IPS-15b (cell line): ENCODE data around the gene SPPL2A.

Experiments
- H3K27me3 ChIP-seq: one replicate; pipeline ENCODE4 v1.6.1; 2013; ENCODE audit warnings: low read length; ENCODE audit not compliant: control insufficient read depth, insufficient read depth
- H3K36me3 ChIP-seq: one replicate; pipeline ENCODE4 v1.6.1; 2013; ENCODE audit warnings: low read length; ENCODE audit not compliant: control insufficient read depth, insufficient read depth
- H3K4me1 ChIP-seq: one replicate; pipeline ENCODE4 v1.6.1; 2013; ENCODE audit warnings: mild to moderate bottlenecking, low read length; ENCODE audit not compliant: control insufficient read depth, insufficient read depth
- H3K4me3 ChIP-seq: one replicate; pipeline ENCODE4 v1.5.1; 2013; ENCODE audit warnings: low read depth, low read length
- H3K9ac ChIP-seq: one replicate; pipeline ENCODE4 v1.6.1; 2013; ENCODE audit warnings: low read depth, mild to moderate bottlenecking, low read length
- H3K9me3 ChIP-seq: one replicate; pipeline ENCODE4 v1.6.1; 2013; ENCODE audit warnings: mild to moderate bottlenecking, low read length; ENCODE audit not compliant: control insufficient read depth, insufficient read depth

SPPL2A gene

GRCh38 chr15:50685191-50685975 lies 80.1 kb downstream of the SPPL2A start:
- Histone ChIP-seq H3K9me3 (no peaks in the 10 kb centered on the region), H3K9ac (peak overlapping the region; percentile 96), H3K4me1 (no peaks in the 10 kb centered on the region), H3K4me3 (peak overlapping the region; percentile 93), H3K27me3 (no peaks in the 10 kb centered on the region), H3K36me3 (no peaks in the 10 kb centered on the region)

DNA sequence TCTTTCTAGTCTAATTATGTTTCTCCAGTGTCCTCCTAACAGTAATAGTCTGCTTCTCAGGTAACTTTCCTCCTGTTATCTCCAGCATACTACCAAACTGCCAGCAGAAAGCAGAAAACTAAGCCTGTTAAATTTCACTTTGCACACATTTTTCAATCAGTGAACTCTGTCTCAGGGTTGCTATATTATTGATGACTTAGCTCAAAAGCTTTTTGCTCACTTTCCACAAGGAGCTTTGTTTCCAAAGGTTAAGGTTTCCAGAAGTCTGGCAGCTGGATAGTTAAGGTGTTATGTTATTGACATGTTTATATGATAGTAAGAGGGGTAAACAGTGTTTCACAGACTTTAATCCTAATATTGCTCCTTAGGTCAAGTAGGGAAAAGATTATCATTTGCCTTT lies 84.0 kb downstream of the SPPL2A start:
- no peaks in the 10 kb centered on the region for H3K27me3 ChIP-seq
- H3K9me3 ChIP-seq, result no peaks in the 10 kb centered on the region
- no peaks in the 10 kb centered on the region for H3K4me1 ChIP-seq
- no peak overlapping the region for H3K9ac ChIP-seq
- no peaks in the 10 kb centered on the region for H3K36me3 ChIP-seq
- H3K4me3 ChIP-seq, result no peak overlapping the region

GRCh38 chr15:50676799-50677483 lies 88.6 kb downstream of the SPPL2A start:
- Histone ChIP-seq H3K9me3 (no peaks in the 10 kb centered on the region), H3K4me3 (no peak overlapping the region), H3K4me1 (no peaks in the 10 kb centered on the region), H3K27me3 (no peaks in the 10 kb centered on the region), H3K9ac (no peak overlapping the region), H3K36me3 (no peaks in the 10 kb centered on the region)

GRCh38 chr15:50675535-50676144 lies 89.9 kb downstream of the SPPL2A start:
- no peaks in the 10 kb centered on the region for H3K36me3 ChIP-seq
- H3K9ac ChIP-seq, result no peak overlapping the region
- H3K4me3 ChIP-seq, result no peak overlapping the region
- H3K27me3 ChIP-seq, result no peaks in the 10 kb centered on the region
- H3K4me1 ChIP-seq, result no peaks in the 10 kb centered on the region
- no peaks in the 10 kb centered on the region for H3K9me3 ChIP-seq

- H3K9ac ChIP-seq, result no peak overlapping the region
- H3K9me3 ChIP-seq, result no peaks in the 10 kb centered on the region
- no peak overlapping the region for H3K4me3 ChIP-seq
- H3K4me1 ChIP-seq, result no peaks in the 10 kb centered on the region
- H3K27me3 ChIP-seq, result no peaks in the 10 kb centered on the region
- peaks cover 5% of the 10 kb centered on the region for H3K36me3 ChIP-seq
Observed at GRCh38 chr15:50670115-50670514, 95.4 kb downstream of the SPPL2A start.

GRCh38 chr15:50669611-50670010 lies 95.9 kb downstream of the SPPL2A start:
- Histone ChIP-seq H3K27me3 (no peaks in the 10 kb centered on the region), H3K9ac (no peak overlapping the region), H3K4me3 (no peak overlapping the region), H3K36me3 (peaks cover 5% of the 10 kb centered on the region), H3K4me1 (no peaks in the 10 kb centered on the region), H3K9me3 (no peaks in the 10 kb centered on the region)

DNA sequence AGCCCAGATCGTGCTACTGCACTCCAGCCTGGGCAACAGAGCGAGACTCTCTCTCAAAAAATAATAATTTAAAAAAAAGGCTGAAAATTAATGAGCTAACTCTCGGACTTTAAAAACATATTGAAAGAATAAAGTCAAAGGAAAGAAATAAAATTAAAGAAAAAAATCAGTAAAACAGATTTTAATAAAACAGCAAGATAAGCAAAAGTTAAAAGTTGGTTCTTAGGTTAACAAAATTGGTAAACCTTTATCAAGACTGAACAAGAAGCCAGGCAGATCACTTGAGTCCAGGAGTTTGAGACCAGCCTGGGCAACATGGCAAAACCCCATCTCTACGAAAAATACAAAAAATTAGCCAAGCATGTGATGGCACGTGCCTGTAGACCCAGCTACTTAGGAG lies 99.6 kb downstream of the SPPL2A start:
- Histone ChIP-seq H3K9me3 (no peaks in the 10 kb centered on the region), H3K4me1 (no peaks in the 10 kb centered on the region), H3K27me3 (no peaks in the 10 kb centered on the region), H3K9ac (no peak overlapping the region), H3K4me3 (no peak overlapping the region), H3K36me3 (peaks cover 5% of the 10 kb centered on the region)

DNA sequence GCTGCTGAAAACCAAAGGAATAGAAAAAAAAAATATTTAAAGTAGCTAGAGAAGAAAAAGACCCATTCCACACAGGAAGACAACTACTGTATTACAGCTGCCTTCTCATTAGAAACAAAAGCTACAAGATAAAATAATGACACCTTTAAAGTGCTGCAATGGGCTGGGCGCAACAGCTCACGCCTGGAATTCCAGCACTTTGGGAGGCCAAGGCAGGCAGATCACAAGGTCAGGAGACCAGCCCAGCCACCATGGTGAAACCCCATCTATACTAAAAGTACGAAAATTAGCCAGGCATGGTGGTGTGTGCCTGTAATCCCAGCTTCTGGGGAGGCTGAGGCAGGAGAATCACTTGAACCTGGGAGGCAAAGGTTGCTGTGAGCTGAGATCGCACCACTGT lies 110.0 kb downstream of the SPPL2A start:
- Histone ChIP-seq H3K4me1 (no peaks in the 10 kb centered on the region), H3K4me3 (no peak overlapping the region), H3K9me3 (no peaks in the 10 kb centered on the region), H3K36me3 (peaks cover 8% of the 10 kb centered on the region), H3K9ac (no peak overlapping the region), H3K27me3 (no peaks in the 10 kb centered on the region)

DNA sequence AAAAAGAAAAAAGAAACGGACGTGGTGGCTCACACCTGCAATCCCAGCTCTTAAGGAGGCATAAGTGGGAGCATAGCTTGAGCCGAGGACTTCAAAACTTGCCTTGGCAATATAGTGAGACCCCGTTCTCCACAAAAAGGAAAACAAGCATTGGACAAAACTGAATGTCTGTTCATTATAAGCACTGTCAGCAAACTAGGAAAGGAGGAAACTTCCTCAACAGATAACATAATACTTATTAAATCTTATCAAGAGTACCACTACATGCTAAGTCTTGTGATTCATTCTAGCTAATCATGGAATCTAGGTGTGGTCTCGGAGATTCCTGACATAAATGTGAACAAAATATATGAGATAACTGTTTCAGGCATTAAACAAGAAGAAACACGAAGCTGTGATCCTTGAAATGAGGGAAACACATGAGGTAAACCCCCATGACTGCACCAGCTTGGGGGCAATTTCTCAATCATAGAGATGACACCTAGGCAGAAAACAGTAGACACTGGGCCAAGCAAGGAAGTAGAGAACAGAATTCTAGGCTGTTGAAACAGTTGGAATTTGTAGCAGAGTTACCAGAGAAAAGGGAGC lies 112.3 kb downstream of the SPPL2A start:
- Histone ChIP-seq H3K27me3 (no peaks in the 10 kb centered on the region), H3K9ac (no peak overlapping the region), H3K9me3 (no peaks in the 10 kb centered on the region), H3K4me1 (no peaks in the 10 kb centered on the region), H3K36me3 (peaks cover 8% of the 10 kb centered on the region), H3K4me3 (no peak overlapping the region)

DNA sequence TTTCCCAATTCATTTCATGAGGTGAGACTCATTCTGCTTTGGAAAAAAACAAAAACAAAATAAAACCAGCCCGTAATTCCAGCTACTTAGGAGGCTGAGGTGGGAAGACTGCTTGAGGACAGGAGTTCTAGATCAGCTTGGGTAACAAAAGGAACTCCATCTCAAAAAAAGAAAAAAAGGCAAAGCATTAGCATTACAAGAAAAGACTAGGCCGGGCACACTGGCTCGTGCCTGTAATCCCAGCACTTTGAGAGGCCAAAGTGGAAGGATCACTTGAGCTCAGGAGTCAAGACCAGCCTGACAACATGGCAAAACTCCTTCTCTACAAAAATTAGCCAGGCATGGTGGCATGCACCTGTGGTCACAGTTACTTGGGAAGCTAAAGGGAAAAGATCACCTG lies 112.8 kb downstream of the SPPL2A start:
- H3K9me3 ChIP-seq, result no peaks in the 10 kb centered on the region
- no peaks in the 10 kb centered on the region for H3K4me1 ChIP-seq
- no peak overlapping the region for H3K4me3 ChIP-seq
- H3K36me3 ChIP-seq, result peaks cover 8% of the 10 kb centered on the region
- no peak overlapping the region for H3K9ac ChIP-seq
- H3K27me3 ChIP-seq, result no peaks in the 10 kb centered on the region
